Cardiac fibroblast (primary cell): ENCODE data around the gene TMEM91.

Experiments used
- DNase-seq, 2 donors: peaks; one replicate each; pipeline versions ENCODE4 v3.0.0 to v3.0.0-alpha.2; 2010; ENCODE audit warnings: low read depth in 2 of 2
- H3K4me3 ChIP-seq, 2 donors: replicated peaks in 1 of 2; 1 replicate in 1 of 2; 2 replicates in 1 of 2; pipeline ENCODE4 v1.5.1; 2011; ENCODE audit warnings: low read depth in 2 of 2, low read length in 2 of 2, mild to moderate bottlenecking in 2 of 2, moderate library complexity in 1 of 2
- CTCF ChIP-seq: IDR thresholded peaks from one replicate; pipeline ENCODE4 v1.5.1; 2011; ENCODE audit warnings: low read depth, mild to moderate bottlenecking, low read length, inconsistent platforms

Gene TMEM91

GRCh38 chr19:41352609-41353465 is 23.5 kb upstream of the TMEM91 start:
- H3K4me3 ChIP-seq = peak overlapping the region; percentile 86 to 93
- DNase-seq = peak; percentile 56 to 57
- peak; percentile 45 for TF ChIP-seq CTCF

GRCh38 chr19:41353466-41354342 is 22.6 kb upstream of the TMEM91 start, which contains the start of gene TGFB1:
Gene TGFB1 (minus strand): TSS chr19:41353922. CDS start chr19:41353044, 878 bp downstream.
- H3K4me3 ChIP-seq = peak within 1 kb of the TSS; percentile 86 to 93
- peak; percentile 88 to 95 for DNase-seq
- peak; percentile 86 for TF ChIP-seq CTCF

- no peak for TF ChIP-seq CTCF
- peak overlapping the region; percentile 42 to 86 for H3K4me3 ChIP-seq
- no peak for DNase-seq
These were observed 21.9 kb upstream of the TMEM91 start for GRCh38 chr19:41354343-41354953.

GRCh38 chr19:41355035-41355434 is 21.3 kb upstream of the TMEM91 start:
- no peak for DNase-seq
- no peak for TF ChIP-seq CTCF
- no peak overlapping the region for H3K4me3 ChIP-seq

- H3K4me3 ChIP-seq = no peak overlapping the region
- no peak for TF ChIP-seq CTCF
- DNase-seq = no peak
These were observed 20.5 kb upstream of the TMEM91 start for GRCh38 chr19:41355802-41356201.

GRCh38 chr19:41356984-41357739 is 19.2 kb upstream of the TMEM91 start:
- DNase-seq = no peak
- no peak for TF ChIP-seq CTCF
- H3K4me3 ChIP-seq = no peak overlapping the region
